ENCODE data around the gene LIN7B. TPM values are rescaled to one million over a fixed set of nuclear protein-coding genes. Genes with fewer than 3 reads are reported as not detected.

The LIN7B gene
- total RNA-seq, 1 experiment from 2014 or later = 4.2 TPM

- Histone ChIP-seq H2BK120ac (ENCODE audit: low read depth, low read length, poor library complexity, severe bottlenecking) (no peak overlapping the region), H4K5ac (ENCODE audit: insufficient read length, low read depth, low read length) (no peak overlapping the region), H2AFZ (ENCODE audit: low read length) (no peak overlapping the region), H3K23me2 (ENCODE audit: insufficient read length, low read depth, low read length, poor library complexity, severe bottlenecking) (peaks cover 17% of the 10 kb centered on the region), H3K27me3 (ENCODE audit: insufficient read depth, low read length) (no peaks in the 10 kb centered on the region; the same call in 1 of the 2 replicates), H4K91ac (ENCODE audit: insufficient read length, low read depth, low read length) (no peak overlapping the region), H3K56ac (ENCODE audit: insufficient read length, low read depth, low read length) (no peak overlapping the region), H2BK12ac (ENCODE audit: insufficient read length, low read depth, low read length) (no peak overlapping the region), H3K9ac (ENCODE audit: extremely low read depth, insufficient read length, low read length) (no peak overlapping the region), H3K4ac (ENCODE audit: low read depth, low read length) (no peak overlapping the region), H3K4me1 (ENCODE audit: insufficient read depth, low read length) (peaks cover 7% of the 10 kb centered on the region; the same call in 1 of the 2 replicates), H3K27ac (ENCODE audit: insufficient read length, low read depth, low read length) (no peak overlapping the region), H3K18ac (ENCODE audit: insufficient read length, low read depth, low read length) (no peak overlapping the region), H3K23ac (ENCODE audit: insufficient read length, low read depth, low read length) (no peak overlapping the region), H2BK20ac (ENCODE audit: low read depth, low read length, poor library complexity, severe bottlenecking) (no peak overlapping the region), H2BK15ac (ENCODE audit: low read depth, low read length) (no peak overlapping the region), H3K14ac (ENCODE audit: insufficient read depth, low read length) (no peak overlapping the region), H3K9me3 (ENCODE audit: control insufficient read depth, low read depth, low read length) (no peaks in the 10 kb centered on the region), H3K79me2 (ENCODE audit: insufficient read depth, low read length) (no peaks in the 10 kb centered on the region), H4K8ac (replicated peaks; ENCODE audit: insufficient read length, low read depth, low read length) (no peak overlapping the region), H4K20me1 (ENCODE audit: control insufficient read depth, insufficient read depth, insufficient read length) (no peaks in the 10 kb centered on the region), H2AK5ac (ENCODE audit: insufficient read length, low read length) (no peak overlapping the region), H2BK5ac (ENCODE audit: insufficient read length, low read length) (no peak overlapping the region), H3K79me1 (ENCODE audit: insufficient read depth, low read depth, low read length, poor library complexity, severe bottlenecking) (no peaks in the 10 kb centered on the region), H3K4me2 (ENCODE audit: insufficient read depth, insufficient read length, low read length) (peak overlapping the region; percentile 14), H3T11ph (ENCODE audit: low read length) (no peak overlapping the region)
- peaks cover 0 to 12% (median 0%) of the 10 kb centered on the region in 3 experiments; a peak in 3 of 7 replicates for H3K36me3 Mint-ChIP-seq (ENCODE audit: insufficient read depth in 1 of 3, low read depth in 3 of 3)
- H3K4me1 Mint-ChIP-seq = peaks cover 20 to 50% of the 10 kb centered on the region in 2 experiments
- no peak for TF ChIP-seq CTCF (conservative IDR thresholded peaks at IDR 0.05)
- H3K27ac Mint-ChIP-seq = peak overlapping the region in 1 of 3 experiments; percentile 56; a peak in 1 of 7 replicates
- no CpG with 5 or more reads among the region's 4 CpGs for WGBS (ENCODE audit: extremely low coverage, insufficient read length, low lambda C conversion rate)
- H3K27me3 Mint-ChIP-seq (ENCODE audit: low read depth) = peaks cover 54% of the 10 kb centered on the region
- H3K4me3 Mint-ChIP-seq = peak overlapping the region in 1 of 2 experiments; percentile 67; a peak in 2 of 5 replicates
- peaks cover 0 to 6% of the 10 kb centered on the region in 2 experiments; a peak in 3 of 5 replicates for H3K9me3 Mint-ChIP-seq
- DNase-seq = peak; percentile 56
These were observed 41.7 kb downstream of the LIN7B start for GRCh38 chr19:49155820-49156346.

Data from H9 (cell line).